Measurements from ENCODE around the gene ABCC1.

GRCh38 chr16:16081141-16081540 is 131.7 kb downstream of the ABCC1 start:
- TF ChIP-seq CTCF (IDR thresholded peaks at IDR 0.05; ENCODE audit: low read depth, low read length), result no peak
- no peak for TF ChIP-seq POLR2A (IDR thresholded peaks at IDR 0.05; ENCODE audit: extremely low read depth, insufficient read length)
